Adrenal gland (tissue), 5 donors: ENCODE data around the gene ATP4A.

ENCODE experiments used
- CTCF ChIP-seq, 6 experiments: fragments of 450-650 bp in 4 of 6; fragments of 200-600 bp in 2 of 6; sonication (generic) in 1 of 6; IDR thresholded peaks; 1 replicate in 5 of 6; 2 replicates in 1 of 6; pipeline versions ENCODE4 v1.5.1 to v1.8.0; 2016 to 2021; ENCODE audit warnings: antibody characterized with exemption in 6 of 6, mild to moderate bottlenecking in 2 of 6, moderate library complexity in 1 of 6
- POLR2A ChIP-seq, 2 donors: fragments of 450-650 bp; IDR thresholded peaks; one replicate each; pipeline ENCODE4 v1.6.1; 2017; ENCODE audit warnings: antibody characterized with exemption in 2 of 2, mild to moderate bottlenecking in 2 of 2, moderate library complexity in 1 of 2
- donor health status: DM: no; HTN: no; CAD: no.

GRCh38 chr19:35544110-35544802 lies 19.2 kb downstream of the ATP4A start:
- TF ChIP-seq POLR2A (IDR thresholded peaks at IDR 0.05) (no peak), CTCF (IDR thresholded peaks at IDR 0.05) (no peak)
